ENCODE results near the gene ACVRL1. TPM values are rescaled to one million over a fixed set of nuclear protein-coding genes. Genes with fewer than 3 reads are reported as not detected.
A peak's percentile ranks its signal among the peaks of the same experiment; 100 is the strongest.

ACVRL1 gene
- total and polyA plus RNA-seq, 2 donors (not counting 1 experiment from before 2014, with no cell fraction given): 8.9 to 36.2 TPM

GRCh38 chr12:51898937-51899336 lies 8.4 kb upstream of the ACVRL1 start:
- H3K4me2 ChIP-seq (ENCODE audit: extremely low read depth, insufficient read depth, low read length): no peak overlapping the region
- no peaks in the 10 kb centered on the region for H4K20me1 ChIP-seq (ENCODE audit: control insufficient read depth, extremely low read depth, insufficient read depth, low read length)
- H3K9me3 ChIP-seq (ENCODE audit: control insufficient read depth, insufficient read depth, low read depth, low read length): no peaks in the 10 kb centered on the region
- H3K36me3 ChIP-seq (ENCODE audit: control insufficient read depth, insufficient read depth, low read length): no peaks in the 10 kb centered on the region
- no peak overlapping the region for H3K4me3 ChIP-seq (replicated peaks in 1 of 4; ENCODE audit: control extremely low read depth in 1 of 4, insufficient read depth in 1 of 4, low read depth in 3 of 4, low read length in 4 of 4)
- DNase-seq (ENCODE audit: low read depth in 2 of 2): peak; percentile 21 to 80
- H2AFZ ChIP-seq (ENCODE audit: low read length): no peak overlapping the region
- TF ChIP-seq CTCF (conservative IDR thresholded peaks at IDR 0.05 in 1 of 2, IDR thresholded peaks at IDR 0.05 in 1 of 2; ENCODE audit: low read depth in 1 of 2, low read length in 2 of 2): no peak
- no peak for TF ChIP-seq EZH2 (IDR thresholded peaks at IDR 0.05; ENCODE audit: low read length, missing control alignments)
- no peaks in the 10 kb centered on the region for H3K79me2 ChIP-seq (ENCODE audit: control insufficient read depth, insufficient read depth, low read length)
- no peak overlapping the region for H3K9ac ChIP-seq (ENCODE audit: insufficient read depth, low read length)
- H3K27ac ChIP-seq (ENCODE audit: insufficient read depth, low read length): no peak overlapping the region
- no peaks in the 10 kb centered on the region for H3K4me1 ChIP-seq (ENCODE audit: control insufficient read depth, extremely low read depth, insufficient read depth, low read length)
- H3K27me3 ChIP-seq (ENCODE audit: control insufficient read depth, insufficient read depth, low read length): no peaks in the 10 kb centered on the region

- DNase-seq (ENCODE audit: low read depth in 2 of 2): no peak
- Histone ChIP-seq H3K27ac (ENCODE audit: insufficient read depth, low read length) (no peak overlapping the region), H4K20me1 (ENCODE audit: control insufficient read depth, extremely low read depth, insufficient read depth, low read length) (no peaks in the 10 kb centered on the region), H3K36me3 (ENCODE audit: control insufficient read depth, insufficient read depth, low read length) (no peaks in the 10 kb centered on the region), H3K4me2 (ENCODE audit: extremely low read depth, insufficient read depth, low read length) (no peak overlapping the region), H3K27me3 (ENCODE audit: control insufficient read depth, insufficient read depth, low read length) (no peaks in the 10 kb centered on the region), H3K79me2 (ENCODE audit: control insufficient read depth, insufficient read depth, low read length) (no peaks in the 10 kb centered on the region), H2AFZ (ENCODE audit: low read length) (no peak overlapping the region), H3K4me1 (ENCODE audit: control insufficient read depth, extremely low read depth, insufficient read depth, low read length) (peaks cover 4% of the 10 kb centered on the region), H3K9ac (ENCODE audit: insufficient read depth, low read length) (no peak overlapping the region), H3K9me3 (ENCODE audit: control insufficient read depth, insufficient read depth, low read depth, low read length) (no peaks in the 10 kb centered on the region), H3K4me3 (replicated peaks in 1 of 4; ENCODE audit: control extremely low read depth in 1 of 4, insufficient read depth in 1 of 4, low read depth in 3 of 4, low read length in 4 of 4) (no peak overlapping the region)
- no peak for TF ChIP-seq CTCF (conservative IDR thresholded peaks at IDR 0.05 in 1 of 2, IDR thresholded peaks at IDR 0.05 in 1 of 2; ENCODE audit: low read depth in 1 of 2, low read length in 2 of 2)
- TF ChIP-seq EZH2 (IDR thresholded peaks at IDR 0.05; ENCODE audit: low read length, missing control alignments): no peak
Observed at GRCh38 chr12:51900323-51900889, 6.9 kb upstream of the ACVRL1 start.

- Histone ChIP-seq H3K4me2 (ENCODE audit: extremely low read depth, insufficient read depth, low read length) (no peak overlapping the region), H2AFZ (ENCODE audit: low read length) (no peak overlapping the region), H3K79me2 (ENCODE audit: control insufficient read depth, insufficient read depth, low read length) (no peaks in the 10 kb centered on the region), H3K9me3 (ENCODE audit: control insufficient read depth, insufficient read depth, low read depth, low read length) (no peaks in the 10 kb centered on the region), H3K36me3 (ENCODE audit: control insufficient read depth, insufficient read depth, low read length) (no peaks in the 10 kb centered on the region), H4K20me1 (ENCODE audit: control insufficient read depth, extremely low read depth, insufficient read depth, low read length) (no peaks in the 10 kb centered on the region), H3K4me3 (replicated peaks in 1 of 4; ENCODE audit: control extremely low read depth in 1 of 4, insufficient read depth in 1 of 4, low read depth in 3 of 4, low read length in 4 of 4) (no peak overlapping the region), H3K27ac (ENCODE audit: insufficient read depth, low read length) (no peak overlapping the region), H3K4me1 (ENCODE audit: control insufficient read depth, extremely low read depth, insufficient read depth, low read length) (peaks cover 10% of the 10 kb centered on the region), H3K9ac (ENCODE audit: insufficient read depth, low read length) (no peak overlapping the region), H3K27me3 (ENCODE audit: control insufficient read depth, insufficient read depth, low read length) (no peaks in the 10 kb centered on the region)
- TF ChIP-seq EZH2 (IDR thresholded peaks at IDR 0.05; ENCODE audit: low read length, missing control alignments) (no peak), CTCF (conservative IDR thresholded peaks at IDR 0.05 in 1 of 2, IDR thresholded peaks at IDR 0.05 in 1 of 2; ENCODE audit: low read depth in 1 of 2, low read length in 2 of 2) (no peak)
- DNase-seq (ENCODE audit: low read depth in 2 of 2): peak in 1 of 2 donors; percentile 16
Observed at GRCh38 chr12:51901121-51901817, 6.0 kb upstream of the ACVRL1 start.

All from fibroblast of lung (primary cell).